Measurements from ENCODE around the gene TNNT3.

DNA sequence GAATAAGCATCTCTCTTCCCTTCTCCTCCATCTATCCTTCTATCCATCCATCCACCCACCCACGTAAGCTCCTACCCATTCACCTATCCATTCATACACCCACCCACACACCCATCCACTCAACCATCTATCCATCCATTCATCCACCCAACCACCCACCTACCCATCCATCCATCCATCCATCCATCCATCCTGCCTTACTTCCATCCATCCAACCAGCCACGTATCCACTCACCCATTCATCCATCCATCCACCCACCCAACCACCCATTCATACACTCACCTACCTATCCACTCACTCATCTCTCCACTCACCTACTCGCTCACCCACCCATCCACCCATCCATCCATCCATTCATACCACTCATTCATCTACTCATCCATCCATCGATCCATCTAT lies 13.2 kb downstream of the TNNT3 start:
- TF ChIP-seq POLR2A (IDR thresholded peaks at IDR 0.05; ENCODE audit: low read length) (no peak), GATA1 (IDR thresholded peaks at IDR 0.05; ENCODE audit: low read depth, low read length) (no peak)
